Ishikawa (cell line): ENCODE data around the gene N4BP2L1.

Experiments used
- CEBPB ChIP-seq: IDR thresholded peaks from 2 replicates; pipeline ENCODE4 v1.6.1; 2012
- CREB1 ChIP-seq: IDR thresholded peaks from 2 replicates; pipeline ENCODE4 v1.6.1; 2012; ENCODE audit warnings: low read depth
- EGR1 ChIP-seq: IDR thresholded peaks from 2 replicates; pipeline ENCODE4 v1.6.1; 2012
- EP300 ChIP-seq: IDR thresholded peaks from 2 replicates; pipeline ENCODE4 v1.6.1; 2012; ENCODE audit warnings: borderline replicate concordance
- FOXM1 ChIP-seq: IDR thresholded peaks from 2 replicates; pipeline ENCODE4 v1.6.1; 2012; ENCODE audit warnings: low read depth, borderline replicate concordance
- MAX ChIP-seq: IDR thresholded peaks from 2 replicates; pipeline ENCODE4 v1.6.1; 2012
- NFIC ChIP-seq: IDR thresholded peaks from 2 replicates; pipeline ENCODE4 v1.6.1; 2012
- RAD21 ChIP-seq: IDR thresholded peaks from 2 replicates; pipeline ENCODE4 v1.6.1; 2012; ENCODE audit warnings: low read depth
- REST ChIP-seq: IDR thresholded peaks from 2 replicates; pipeline ENCODE4 v1.6.1; 2012; ENCODE audit warnings: low read depth, mild to moderate bottlenecking
- TAF1 ChIP-seq: IDR thresholded peaks from 2 replicates; pipeline ENCODE4 v1.6.1; 2012; ENCODE audit warnings: low read depth, mild to moderate bottlenecking
- TCF12 ChIP-seq: IDR thresholded peaks from 2 replicates; pipeline ENCODE4 v1.6.1; 2012; ENCODE audit warnings: low read depth
- TEAD4 ChIP-seq: IDR thresholded peaks from 2 replicates; pipeline ENCODE4 v1.6.1; 2012
- USF1 ChIP-seq: IDR thresholded peaks from 2 replicates; pipeline ENCODE4 v1.6.1; 2012
- YY1 ChIP-seq: IDR thresholded peaks from 2 replicates; pipeline ENCODE4 v1.6.1; 2012; ENCODE audit warnings: low read depth
- ZBTB7A ChIP-seq: IDR thresholded peaks from 2 replicates; pipeline ENCODE4 v1.6.1; 2012; ENCODE audit warnings: low read depth

The N4BP2L1 gene

GRCh38 chr13:32472194-32472621 is 44.3 kb upstream of the N4BP2L1 start:
- TF ChIP-seq EGR1 (no peak), TAF1 (no peak), CREB1 (no peak), EP300 (no peak), TEAD4 (no peak), USF1 (no peak), RAD21 (no peak)

- TF ChIP-seq EGR1 (no peak), EP300 (no peak), USF1 (no peak), YY1 (no peak), MAX (no peak), FOXM1 (no peak), TAF1 (no peak), TCF12 (no peak), CREB1 (no peak), TEAD4 (no peak)
Measured at GRCh38 chr13:32471187-32471922, 43.4 kb upstream of the N4BP2L1 start.

- TF ChIP-seq TEAD4 (no peak), MAX (no peak), ZBTB7A (no peak), FOXM1 (no peak), NFIC (no peak), USF1 (no peak), EP300 (no peak), CEBPB (no peak), CREB1 (no peak), TAF1 (no peak), TCF12 (no peak), EGR1 (no peak), REST (no peak), RAD21 (no peak)
Measured at GRCh38 chr13:32468502-32469142, 40.7 kb upstream of the N4BP2L1 start.

- TF ChIP-seq YY1: no peak
- TF ChIP-seq FOXM1: no peak
- no peak for TF ChIP-seq CREB1
- TF ChIP-seq EGR1: no peak
- no peak for TF ChIP-seq NFIC
- no peak for TF ChIP-seq EP300
- no peak for TF ChIP-seq CEBPB
- TF ChIP-seq USF1: no peak
- TF ChIP-seq TEAD4: no peak
- TF ChIP-seq TAF1: no peak
Measured at GRCh38 chr13:32456591-32456990, 28.7 kb upstream of the N4BP2L1 start.

GRCh38 chr13:32455594-32455903 is 27.6 kb upstream of the N4BP2L1 start:
- TF ChIP-seq CEBPB: no peak
- no peak for TF ChIP-seq TCF12
- TF ChIP-seq NFIC: no peak

GRCh38 chr13:32454886-32455593 is 27.1 kb upstream of the N4BP2L1 start:
- no peak for TF ChIP-seq TEAD4
- no peak for TF ChIP-seq MAX
- TF ChIP-seq YY1: no peak
- TF ChIP-seq CREB1: no peak
- TF ChIP-seq EGR1: no peak
- TF ChIP-seq EP300: no peak
- TF ChIP-seq TCF12: no peak
- no peak for TF ChIP-seq USF1
- TF ChIP-seq ZBTB7A: no peak
